Measurements from ENCODE around the gene RPL27A. TPM values are rescaled to one million over a fixed set of nuclear protein-coding genes. Genes with fewer than 3 reads are reported as not detected.

The RPL27A gene
- total RNA-seq, 4 donors from 2014 or later: 635 to 791 (median 757) TPM

DNA sequence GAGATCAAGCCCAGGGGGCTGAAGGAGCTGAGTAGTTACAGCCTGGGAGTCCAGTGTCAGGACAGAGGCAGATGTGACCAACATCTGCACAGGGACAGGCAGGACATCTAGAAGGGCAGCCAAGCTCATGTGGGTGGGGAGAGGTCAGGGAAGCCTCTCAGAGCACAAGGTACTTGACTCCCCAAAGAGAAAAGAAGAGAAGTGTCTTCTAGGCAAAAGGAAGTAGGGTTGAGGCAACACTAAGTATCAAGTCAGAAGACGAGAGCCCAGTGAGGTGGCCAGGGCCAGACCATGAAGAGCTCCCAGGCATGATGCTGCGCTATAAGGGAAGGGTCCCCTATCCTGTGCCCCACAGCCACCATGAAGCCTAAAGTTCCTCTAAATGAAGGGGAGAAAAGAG, 21.5 kb downstream of the RPL27A start:
- ATAC-seq (ENCODE audit: low FRiP score) (no peak), DNase-seq (ENCODE audit: low spot score) (no peak)
- TF ChIP-seq, protein P1, sequence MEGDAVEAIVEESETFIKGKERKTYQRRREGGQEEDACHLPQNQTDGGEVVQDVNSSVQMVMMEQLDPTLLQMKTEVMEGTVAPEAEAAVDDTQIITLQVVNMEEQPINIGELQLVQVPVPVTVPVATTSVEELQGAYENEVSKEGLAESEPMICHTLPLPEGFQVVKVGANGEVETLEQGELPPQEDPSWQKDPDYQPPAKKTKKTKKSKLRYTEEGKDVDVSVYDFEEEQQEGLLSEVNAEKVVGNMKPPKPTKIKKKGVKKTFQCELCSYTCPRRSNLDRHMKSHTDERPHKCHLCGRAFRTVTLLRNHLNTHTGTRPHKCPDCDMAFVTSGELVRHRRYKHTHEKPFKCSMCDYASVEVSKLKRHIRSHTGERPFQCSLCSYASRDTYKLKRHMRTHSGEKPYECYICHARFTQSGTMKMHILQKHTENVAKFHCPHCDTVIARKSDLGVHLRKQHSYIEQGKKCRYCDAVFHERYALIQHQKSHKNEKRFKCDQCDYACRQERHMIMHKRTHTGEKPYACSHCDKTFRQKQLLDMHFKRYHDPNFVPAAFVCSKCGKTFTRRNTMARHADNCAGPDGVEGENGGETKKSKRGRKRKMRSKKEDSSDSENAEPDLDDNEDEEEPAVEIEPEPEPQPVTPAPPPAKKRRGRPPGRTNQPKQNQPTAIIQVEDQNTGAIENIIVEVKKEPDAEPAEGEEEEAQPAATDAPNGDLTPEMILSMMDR (IDR thresholded peaks at IDR 0.05): no peak

DNA sequence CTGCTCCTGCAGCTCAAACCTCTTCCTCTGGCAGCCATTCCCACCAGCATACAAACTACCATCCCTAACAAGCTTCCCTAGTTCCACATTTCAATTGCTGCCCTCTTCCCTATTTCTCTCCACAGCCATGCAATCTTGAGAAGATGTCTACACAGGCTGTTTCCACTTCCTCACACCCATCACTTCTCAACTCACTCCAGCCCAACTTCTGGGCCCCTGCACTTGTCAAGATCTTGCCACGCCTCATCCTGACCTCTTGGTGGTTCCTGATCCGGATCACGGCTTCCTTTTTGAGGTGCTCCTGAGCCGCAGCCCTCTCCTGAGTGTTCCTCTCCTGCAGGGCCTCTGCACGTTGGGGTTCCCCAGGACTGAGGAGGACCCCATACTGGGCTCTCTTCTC, 22.6 kb downstream of the RPL27A start:
- no peak for ATAC-seq (ENCODE audit: low FRiP score)
- TF ChIP-seq, protein P1 (IDR thresholded peaks at IDR 0.05): no peak
- no peak for DNase-seq (ENCODE audit: low spot score)

DNA sequence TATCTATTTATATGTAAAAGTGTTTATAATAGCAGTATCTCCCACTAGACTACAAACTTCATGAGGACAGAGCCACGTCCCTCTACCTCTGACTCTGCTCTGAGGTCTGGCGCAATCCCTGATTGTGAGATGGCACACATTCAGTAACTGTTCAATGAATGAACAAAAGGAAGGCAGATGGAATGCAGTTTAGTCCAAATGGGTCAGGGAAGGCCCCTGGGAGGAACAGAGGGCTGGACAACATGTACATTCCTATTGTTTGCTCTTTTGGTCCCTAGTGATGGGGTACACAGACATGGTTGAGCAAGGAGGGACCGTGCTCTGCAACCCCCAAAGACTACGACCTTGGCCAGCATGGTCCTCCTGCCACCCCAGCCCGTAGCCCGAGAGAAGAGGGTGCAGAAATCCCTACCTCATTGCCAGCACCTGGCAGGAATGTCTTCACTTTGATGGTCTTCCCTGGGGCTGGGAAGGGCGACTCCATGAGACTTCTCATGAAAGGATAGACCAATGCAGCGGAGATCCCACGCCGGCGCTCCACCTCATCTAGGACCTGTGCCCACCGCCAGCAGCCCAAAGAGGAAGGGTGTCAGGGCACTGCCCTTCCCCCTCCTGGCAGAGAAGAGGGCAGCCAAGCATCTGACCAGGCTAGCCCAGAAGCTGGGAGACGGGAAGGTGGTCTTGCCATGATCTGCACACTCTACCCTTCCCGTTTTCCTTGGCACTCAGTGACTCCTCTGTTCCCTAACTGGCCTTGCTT, 24.3 kb downstream of the RPL27A start:
- DNase-seq (ENCODE audit: low spot score) (no peak), ATAC-seq (ENCODE audit: low FRiP score) (no peak)
- TF ChIP-seq, protein P1 (IDR thresholded peaks at IDR 0.05): no peak

DNA sequence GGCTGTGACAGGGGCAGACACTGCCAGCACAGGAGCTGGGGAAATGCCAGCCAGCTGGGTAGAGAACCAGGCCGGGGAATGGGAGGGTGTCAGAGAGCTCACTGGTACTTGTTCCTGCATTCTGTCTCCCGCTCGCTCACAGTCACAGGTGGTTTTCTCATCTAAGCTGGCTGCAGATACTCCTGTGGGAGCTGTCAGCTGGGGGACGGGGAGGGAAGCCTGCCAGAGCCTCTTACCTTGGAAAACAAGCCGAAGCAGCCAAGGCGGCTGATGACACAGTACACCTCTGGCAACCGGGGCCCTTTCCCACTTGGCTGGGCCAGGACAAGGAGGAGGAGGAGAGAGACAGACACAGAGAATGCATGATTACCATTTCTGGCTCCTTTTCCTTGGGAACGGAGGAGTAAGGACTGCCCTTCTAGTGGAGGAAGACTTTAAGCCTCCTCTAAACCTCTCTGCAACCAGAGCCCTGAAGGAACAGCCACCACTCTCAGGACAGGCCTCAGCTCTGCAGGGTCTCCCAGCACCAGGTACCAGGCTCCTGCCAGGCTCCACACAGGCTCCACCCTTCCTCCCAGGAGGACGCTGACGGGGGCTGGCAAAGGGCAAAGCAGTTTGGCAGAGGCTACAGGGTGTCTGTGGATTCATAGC, 25.1 kb downstream of the RPL27A start:
- no peak for DNase-seq (ENCODE audit: low spot score)
- peak; percentile 77 for ATAC-seq (ENCODE audit: low FRiP score)
- TF ChIP-seq, protein P1 (IDR thresholded peaks at IDR 0.05): no peak

DNA sequence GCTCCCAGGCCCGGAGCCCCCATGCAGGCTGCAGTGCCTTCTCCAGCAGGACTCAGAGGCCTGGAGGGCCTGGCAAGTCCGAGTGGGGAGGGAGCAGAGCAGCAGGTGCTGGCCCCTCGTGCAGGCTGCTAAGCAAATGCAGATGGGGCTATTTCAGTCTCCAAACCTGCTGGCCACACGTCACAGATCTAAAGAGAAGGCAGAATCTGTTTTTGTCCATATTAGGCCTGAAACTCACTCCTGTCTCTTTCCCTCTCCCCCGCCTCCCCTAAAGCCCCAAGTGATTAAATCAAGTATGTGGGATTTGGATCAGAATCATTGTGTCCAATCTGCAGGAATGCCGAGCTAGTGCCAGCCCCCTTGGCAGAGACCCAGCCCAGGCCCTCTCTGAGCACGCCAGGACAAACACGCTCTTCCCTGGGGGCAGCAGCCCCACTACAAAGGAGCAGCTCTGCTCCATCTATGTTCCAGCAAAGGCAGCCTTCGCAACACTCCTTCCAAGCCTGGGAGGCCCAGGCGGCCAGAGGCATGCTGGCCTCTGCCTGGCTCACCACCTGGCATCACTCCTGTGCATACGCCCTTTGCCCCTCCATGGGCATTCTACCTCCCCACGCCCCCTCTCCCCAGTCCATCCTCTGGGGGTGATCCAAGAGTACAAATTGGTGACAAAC, 26.5 kb downstream of the RPL27A start:
- DNase-seq (ENCODE audit: low spot score) (no peak), ATAC-seq (ENCODE audit: low FRiP score) (peak; percentile 43)
- TF ChIP-seq, protein P1 (IDR thresholded peaks at IDR 0.05): no peak

DNA sequence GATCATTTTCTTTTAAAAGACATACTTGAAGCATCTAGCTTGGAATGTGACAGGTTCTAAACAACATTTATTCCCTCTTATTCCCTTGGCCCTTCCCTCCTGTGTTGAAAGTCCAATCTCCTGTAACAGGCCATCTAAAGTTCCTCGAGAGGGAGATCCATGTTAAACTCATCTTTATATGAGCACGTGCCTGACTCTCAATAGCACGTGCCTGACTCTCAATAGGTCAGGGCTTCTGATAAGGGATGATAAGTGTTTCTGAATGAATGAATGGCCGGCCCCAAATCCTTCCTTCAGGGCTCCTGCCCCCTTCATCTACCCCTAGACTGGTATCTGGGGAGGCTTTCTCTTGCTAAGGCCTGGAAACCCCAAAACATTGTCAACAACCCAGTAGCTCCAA, 27.2 kb downstream of the RPL27A start:
- ATAC-seq (ENCODE audit: low FRiP score) (no peak), DNase-seq (ENCODE audit: low spot score) (no peak)
- TF ChIP-seq, protein P1 (IDR thresholded peaks at IDR 0.05): no peak

Data from omental fat pad (tissue), 4 donors.